Muscle layer of colon (tissue), 2 donors: ENCODE results near the gene SLC13A2.

Experiments
- H3K27ac ChIP-seq: one replicate; pipeline ENCODE4 v1.7.0; 2013; ENCODE audit warnings: low read depth, mild to moderate bottlenecking, low read length, moderate library complexity
- H3K27me3 ChIP-seq, 2 donors: one replicate each; pipeline ENCODE4 v1.7.0; 2013; ENCODE audit warnings: low read length in 2 of 2, mild to moderate bottlenecking in 2 of 2; ENCODE audit not compliant: insufficient read depth in 2 of 2, control insufficient read depth in 1 of 2
- H3K36me3 ChIP-seq: one replicate; pipeline ENCODE4 v1.7.0; 2013; ENCODE audit warnings: mild to moderate bottlenecking, low read length; ENCODE audit not compliant: insufficient read depth
- H3K4me1 ChIP-seq: one replicate; pipeline ENCODE4 v1.7.0; 2013; ENCODE audit warnings: mild to moderate bottlenecking, low read length; ENCODE audit not compliant: insufficient read depth
- H3K4me3 ChIP-seq, 2 donors: one replicate each; pipeline ENCODE4 v1.7.0; 2013; ENCODE audit warnings: low read length in 2 of 2, low read depth in 1 of 2, mild to moderate bottlenecking in 1 of 2, moderate library complexity in 1 of 2
- H3K9ac ChIP-seq: one replicate; pipeline ENCODE4 v1.7.0; 2013; ENCODE audit warnings: low read length
- H3K9me3 ChIP-seq: one replicate; pipeline ENCODE4 v1.7.0; 2013; ENCODE audit warnings: mild to moderate bottlenecking, low read length
- donor health status: abdominal sarcoma.
- donor health status: Adenocarcinoma of cecum.

The SLC13A2 gene

GRCh38 chr17:28533091-28533807, 59.8 kb downstream of the SLC13A2 start:
- H3K27me3 ChIP-seq = peaks cover 0 to 4% of the 10 kb centered on the region in 2 donors
- H3K9me3 ChIP-seq = no peaks in the 10 kb centered on the region

GRCh38 chr17:28534740-28535375, 61.4 kb downstream of the SLC13A2 start:
- Histone ChIP-seq H3K27me3 (peaks cover 0 to 4% of the 10 kb centered on the region in 2 donors), H3K9ac (no peak overlapping the region), H3K36me3 (no peaks in the 10 kb centered on the region), H3K9me3 (no peaks in the 10 kb centered on the region), H3K4me3 (no peak overlapping the region), H3K4me1 (no peaks in the 10 kb centered on the region), H3K27ac (no peak overlapping the region)

More at GRCh38 chr17:28533091-28533807, 59.8 kb downstream of the SLC13A2 start:
- H3K4me1 ChIP-seq = no peaks in the 10 kb centered on the region
- no peak overlapping the region for H3K27ac ChIP-seq
- H3K4me3 ChIP-seq = no peak overlapping the region
- H3K9ac ChIP-seq = no peak overlapping the region
- no peaks in the 10 kb centered on the region for H3K36me3 ChIP-seq

- no peak overlapping the region for H3K27ac ChIP-seq
- no peak overlapping the region for H3K4me3 ChIP-seq
- no peaks in the 10 kb centered on the region for H3K4me1 ChIP-seq
- no peaks in the 10 kb centered on the region for H3K9me3 ChIP-seq
- no peak overlapping the region for H3K9ac ChIP-seq
- no peaks in the 10 kb centered on the region for H3K36me3 ChIP-seq
- peaks cover 0 to under 1% of the 10 kb centered on the region in 2 donors for H3K27me3 ChIP-seq
These were observed 63.2 kb downstream of the SLC13A2 start for GRCh38 chr17:28536532-28537218.

GRCh38 chr17:28537219-28537610, 63.8 kb downstream of the SLC13A2 start:
- no peaks in the 10 kb centered on the region for H3K36me3 ChIP-seq
- H3K27ac ChIP-seq = no peak overlapping the region
- H3K4me1 ChIP-seq = no peaks in the 10 kb centered on the region
- no peak overlapping the region for H3K4me3 ChIP-seq
- H3K9ac ChIP-seq = no peak overlapping the region
- no peaks in the 10 kb centered on the region for H3K9me3 ChIP-seq
- no peaks in the 10 kb centered on the region for H3K27me3 ChIP-seq

- Histone ChIP-seq H3K36me3 (no peaks in the 10 kb centered on the region), H3K9ac (no peak overlapping the region), H3K27me3 (no peaks in the 10 kb centered on the region), H3K27ac (no peak overlapping the region), H3K4me3 (no peak overlapping the region), H3K9me3 (no peaks in the 10 kb centered on the region), H3K4me1 (no peaks in the 10 kb centered on the region)
These were observed 65.0 kb downstream of the SLC13A2 start for GRCh38 chr17:28538296-28538895.

- Histone ChIP-seq H3K9me3 (no peaks in the 10 kb centered on the region), H3K9ac (no peak overlapping the region), H3K27ac (no peak overlapping the region), H3K4me3 (no peak overlapping the region), H3K4me1 (no peaks in the 10 kb centered on the region), H3K36me3 (no peaks in the 10 kb centered on the region), H3K27me3 (no peaks in the 10 kb centered on the region)
These were observed 66.8 kb downstream of the SLC13A2 start for GRCh38 chr17:28540231-28540630.

GRCh38 chr17:28541439-28541838, 68.0 kb downstream of the SLC13A2 start:
- Histone ChIP-seq H3K9me3 (no peaks in the 10 kb centered on the region), H3K9ac (no peak overlapping the region), H3K27me3 (no peaks in the 10 kb centered on the region), H3K36me3 (no peaks in the 10 kb centered on the region), H3K4me1 (no peaks in the 10 kb centered on the region), H3K27ac (no peak overlapping the region), H3K4me3 (no peak overlapping the region)

- H3K9me3 ChIP-seq = no peaks in the 10 kb centered on the region
- H3K4me3 ChIP-seq = no peak overlapping the region
- H3K4me1 ChIP-seq = peaks cover 4% of the 10 kb centered on the region
- no peak overlapping the region for H3K27ac ChIP-seq
- H3K36me3 ChIP-seq = no peaks in the 10 kb centered on the region
- no peak overlapping the region for H3K9ac ChIP-seq
- H3K27me3 ChIP-seq = no peaks in the 10 kb centered on the region
These were observed 71.1 kb downstream of the SLC13A2 start for GRCh38 chr17:28544402-28545140.

- Histone ChIP-seq H3K4me1 (peaks cover 4% of the 10 kb centered on the region), H3K9ac (no peak overlapping the region), H3K4me3 (no peak overlapping the region), H3K36me3 (no peaks in the 10 kb centered on the region), H3K27ac (no peak overlapping the region), H3K9me3 (no peaks in the 10 kb centered on the region), H3K27me3 (no peaks in the 10 kb centered on the region)
These were observed 71.7 kb downstream of the SLC13A2 start for GRCh38 chr17:28545141-28545503.

- H3K27me3 ChIP-seq = no peaks in the 10 kb centered on the region
- H3K9me3 ChIP-seq = no peaks in the 10 kb centered on the region
- H3K9ac ChIP-seq = no peak overlapping the region
- no peak overlapping the region for H3K27ac ChIP-seq
- no peak overlapping the region for H3K4me3 ChIP-seq
- H3K36me3 ChIP-seq = no peaks in the 10 kb centered on the region
- H3K4me1 ChIP-seq = peaks cover 4% of the 10 kb centered on the region
These were observed 72.5 kb downstream of the SLC13A2 start for GRCh38 chr17:28545787-28546415.
